Endothelial cell of umbilical vein (primary cell): ENCODE data around the gene SEC22A.

Source experiments
- CTCF ChIP-seq, 2 donors: IDR thresholded peaks; 1 replicate in 1 of 2; 2 replicates in 1 of 2; pipeline ENCODE4 v1.5.1; 2011; ENCODE audit warnings: low read length in 2 of 2, mild to moderate bottlenecking in 2 of 2, moderate library complexity in 2 of 2, control low read depth in 1 of 2, inconsistent platforms in 1 of 2, low read depth in 1 of 2; ENCODE audit not compliant: insufficient read depth in 1 of 2; ENCODE audit errors: extremely low read depth in 1 of 2
- GATA2 ChIP-seq: IDR thresholded peaks from 2 replicates; pipeline ENCODE4 v1.7.0; 2011; ENCODE audit warnings: low read depth, mild to moderate bottlenecking, moderate library complexity, mixed read lengths, low read length; ENCODE audit not compliant: insufficient read length, insufficient read depth
- POLR2A ChIP-seq: IDR thresholded peaks from 2 replicates; pipeline ENCODE4 v1.6.1; 2012; ENCODE audit warnings: low read depth, mild to moderate bottlenecking, control low read depth, low read length

- TF ChIP-seq CTCF (IDR thresholded peaks at IDR 0.05; ENCODE audit: extremely low read depth in 1 of 2, insufficient read depth in 1 of 2, low read depth in 1 of 2, low read length in 2 of 2) (no peak), GATA2 (no peak), POLR2A (no peak)
Observed at GRCh38 chr3:123153125-123154019, 48.4 kb upstream of the SEC22A start.
